CD4-positive, alpha-beta T cell treated with Interleukin-6 for 4 hours (primary cell): ENCODE measurements around the gene ZW10.

ENCODE experiments used
- DNase-seq: peaks from one replicate; pipeline ENCODE4 v3.0.0-alpha.2; 2020; ENCODE audit warnings: mixed read lengths

The ZW10 gene

GRCh38 chr11:113695207-113695606, 78.3 kb downstream of the ZW10 start:
- DNase-seq, result no peak

- DNase-seq, result no peak
Observed at GRCh38 chr11:113694390-113694789, 79.1 kb downstream of the ZW10 start.

- no peak for DNase-seq
Observed at GRCh38 chr11:113693030-113693429, 80.5 kb downstream of the ZW10 start.

GRCh38 chr11:113690619-113691569, 82.6 kb downstream of the ZW10 start:
- DNase-seq, result peak; percentile 5

GRCh38 chr11:113689768-113690618, 83.5 kb downstream of the ZW10 start:
- no peak for DNase-seq

GRCh38 chr11:113685654-113686359, 87.7 kb downstream of the ZW10 start:
- DNase-seq, result no peak

GRCh38 chr11:113684496-113684895, 89.0 kb downstream of the ZW10 start:
- DNase-seq, result no peak

GRCh38 chr11:113683481-113684046, 89.9 kb downstream of the ZW10 start:
- no peak for DNase-seq
